Measurements from ENCODE around the gene RDH8.

RDH8 gene

GRCh38 chr19:10045371-10045770 lies 32.1 kb downstream of the RDH8 start:
- peaks cover 29% of the 10 kb centered on the region for H3K27me3 ChIP-seq (ENCODE audit: control insufficient read depth, insufficient read depth, low read length)
- H3K36me3 ChIP-seq (ENCODE audit: control insufficient read depth, insufficient read depth, low read length), result no peaks in the 10 kb centered on the region
- H3K4me3 ChIP-seq (ENCODE audit: low read depth, low read length), result no peak overlapping the region
- no peaks in the 10 kb centered on the region for H3K9me3 ChIP-seq (ENCODE audit: control insufficient read depth, insufficient read depth, low read length)
- no peak overlapping the region for H3K9ac ChIP-seq (ENCODE audit: low read depth, low read length)
- no peaks in the 10 kb centered on the region for H3K4me1 ChIP-seq (ENCODE audit: control insufficient read depth, insufficient read depth, low read length)

GRCh38 chr19:10049626-10050025 lies 36.3 kb downstream of the RDH8 start:
- Histone ChIP-seq H3K4me3 (ENCODE audit: low read depth, low read length) (no peak overlapping the region), H3K27me3 (ENCODE audit: control insufficient read depth, insufficient read depth, low read length) (peaks cover 16% of the 10 kb centered on the region), H3K4me1 (ENCODE audit: control insufficient read depth, insufficient read depth, low read length) (no peaks in the 10 kb centered on the region), H3K36me3 (ENCODE audit: control insufficient read depth, insufficient read depth, low read length) (no peaks in the 10 kb centered on the region), H3K9me3 (ENCODE audit: control insufficient read depth, insufficient read depth, low read length) (no peaks in the 10 kb centered on the region), H3K9ac (ENCODE audit: low read depth, low read length) (no peak overlapping the region)

GRCh38 chr19:10052602-10053360 lies 39.5 kb downstream of the RDH8 start:
- no peak overlapping the region for H3K4me3 ChIP-seq (ENCODE audit: low read depth, low read length)
- no peak overlapping the region for H3K9ac ChIP-seq (ENCODE audit: low read depth, low read length)
- H3K4me1 ChIP-seq (ENCODE audit: control insufficient read depth, insufficient read depth, low read length), result no peaks in the 10 kb centered on the region
- H3K36me3 ChIP-seq (ENCODE audit: control insufficient read depth, insufficient read depth, low read length), result no peaks in the 10 kb centered on the region
- H3K9me3 ChIP-seq (ENCODE audit: control insufficient read depth, insufficient read depth, low read length), result no peaks in the 10 kb centered on the region
- peaks cover 8% of the 10 kb centered on the region for H3K27me3 ChIP-seq (ENCODE audit: control insufficient read depth, insufficient read depth, low read length)

DNA sequence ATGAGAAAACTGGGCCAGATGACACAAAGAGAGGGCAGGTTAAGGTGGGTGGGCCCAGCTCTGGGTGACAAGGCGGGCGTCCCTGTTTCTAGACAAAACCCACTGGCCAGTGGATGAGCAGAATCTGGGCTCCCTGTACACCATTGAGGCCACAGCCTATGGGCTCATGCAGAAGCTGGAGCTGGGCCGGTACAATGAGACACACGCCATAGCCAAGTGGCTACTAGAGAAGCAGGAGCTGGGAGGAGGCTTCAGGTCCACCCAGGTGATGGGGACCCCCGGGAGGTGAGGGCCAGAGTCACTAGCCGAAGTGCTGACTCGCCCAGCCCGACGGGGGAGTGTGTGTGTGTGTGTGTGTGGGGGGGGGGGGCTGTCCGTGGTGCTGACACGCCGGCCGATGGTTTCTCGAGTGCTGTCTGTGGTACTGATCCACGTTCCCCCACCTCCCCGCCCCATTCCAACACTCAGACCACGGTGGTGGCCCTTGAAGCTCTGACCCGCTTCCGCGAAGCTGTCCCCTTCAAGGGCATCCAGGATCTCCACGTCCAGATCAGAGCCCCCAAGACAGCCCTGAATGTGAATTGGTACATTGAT lies 48.5 kb downstream of the RDH8 start:
- Histone ChIP-seq H3K9ac (ENCODE audit: low read depth, low read length) (no peak overlapping the region), H3K4me1 (ENCODE audit: control insufficient read depth, insufficient read depth, low read length) (no peaks in the 10 kb centered on the region), H3K4me3 (ENCODE audit: low read depth, low read length) (no peak overlapping the region), H3K36me3 (ENCODE audit: control insufficient read depth, insufficient read depth, low read length) (no peaks in the 10 kb centered on the region), H3K9me3 (ENCODE audit: control insufficient read depth, insufficient read depth, low read length) (no peaks in the 10 kb centered on the region), H3K27me3 (ENCODE audit: control insufficient read depth, insufficient read depth, low read length) (peaks cover 2% of the 10 kb centered on the region)

GRCh38 chr19:10068205-10068604 lies 54.9 kb downstream of the RDH8 start:
- Histone ChIP-seq H3K36me3 (ENCODE audit: control insufficient read depth, insufficient read depth, low read length) (no peaks in the 10 kb centered on the region), H3K27me3 (ENCODE audit: control insufficient read depth, insufficient read depth, low read length) (peaks cover 5% of the 10 kb centered on the region), H3K4me1 (ENCODE audit: control insufficient read depth, insufficient read depth, low read length) (peaks cover 3% of the 10 kb centered on the region), H3K9ac (ENCODE audit: low read depth, low read length) (no peak overlapping the region), H3K9me3 (ENCODE audit: control insufficient read depth, insufficient read depth, low read length) (no peaks in the 10 kb centered on the region), H3K4me3 (ENCODE audit: low read depth, low read length) (no peak overlapping the region)

DNA sequence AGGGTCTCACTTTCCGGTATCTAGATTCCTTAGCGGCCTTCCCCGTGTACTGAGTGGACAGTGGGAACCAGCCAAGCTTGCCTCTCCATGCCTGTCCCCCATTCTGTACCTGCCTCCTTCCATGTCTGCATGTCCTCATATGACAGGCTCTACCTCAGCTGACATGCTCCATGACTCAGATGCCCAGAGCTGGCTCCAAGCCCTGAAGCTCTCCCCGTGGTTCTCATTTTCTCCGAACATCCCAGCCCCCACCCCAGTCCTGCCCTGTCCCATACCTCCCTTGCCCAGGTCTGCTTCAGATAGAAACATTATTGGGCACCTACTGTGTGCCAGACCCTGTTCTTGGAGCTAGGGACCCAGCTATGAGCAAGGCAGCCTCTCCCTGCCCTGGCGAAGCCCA lies 55.8 kb downstream of the RDH8 start:
- Histone ChIP-seq H3K4me1 (ENCODE audit: control insufficient read depth, insufficient read depth, low read length) (peaks cover 3% of the 10 kb centered on the region), H3K36me3 (ENCODE audit: control insufficient read depth, insufficient read depth, low read length) (no peaks in the 10 kb centered on the region), H3K4me3 (ENCODE audit: low read depth, low read length) (no peak overlapping the region), H3K27me3 (ENCODE audit: control insufficient read depth, insufficient read depth, low read length) (peaks cover 4% of the 10 kb centered on the region), H3K9ac (ENCODE audit: low read depth, low read length) (no peak overlapping the region), H3K9me3 (ENCODE audit: control insufficient read depth, insufficient read depth, low read length) (no peaks in the 10 kb centered on the region)

GRCh38 chr19:10070730-10071446 lies 57.6 kb downstream of the RDH8 start:
- H3K27me3 ChIP-seq (ENCODE audit: control insufficient read depth, insufficient read depth, low read length), result peaks cover 4% of the 10 kb centered on the region
- H3K4me3 ChIP-seq (ENCODE audit: low read depth, low read length), result no peak overlapping the region
- no peaks in the 10 kb centered on the region for H3K36me3 ChIP-seq (ENCODE audit: control insufficient read depth, insufficient read depth, low read length)
- no peak overlapping the region for H3K9ac ChIP-seq (ENCODE audit: low read depth, low read length)
- peaks cover 2% of the 10 kb centered on the region for H3K9me3 ChIP-seq (ENCODE audit: control insufficient read depth, insufficient read depth, low read length)
- H3K4me1 ChIP-seq (ENCODE audit: control insufficient read depth, insufficient read depth, low read length), result peaks cover 3% of the 10 kb centered on the region
